DMS53 treated with DMSO at 0.1 percent for 48 hours (cell line): ENCODE results near the gene ATXN7L1.
"Not testable (repeated sequence)": the region's sequence is repeated elsewhere in the genome, so short reads cannot be mapped to it uniquely, and the experiment has no call there.

Experiments used
- DNase-seq: peaks from one replicate; lab custom pipeline; 2025; ENCODE audit not compliant: unreplicated experiment; lab: John Stamatoyannopoulos, UW

ATXN7L1 gene

GRCh38 chr7:105710720-105711119, 165.7 kb downstream of the ATXN7L1 start:
- not testable (repeated sequence) for DNase-seq

GRCh38 chr7:105708763-105709080, 167.7 kb downstream of the ATXN7L1 start:
- no peak for DNase-seq

DNA sequence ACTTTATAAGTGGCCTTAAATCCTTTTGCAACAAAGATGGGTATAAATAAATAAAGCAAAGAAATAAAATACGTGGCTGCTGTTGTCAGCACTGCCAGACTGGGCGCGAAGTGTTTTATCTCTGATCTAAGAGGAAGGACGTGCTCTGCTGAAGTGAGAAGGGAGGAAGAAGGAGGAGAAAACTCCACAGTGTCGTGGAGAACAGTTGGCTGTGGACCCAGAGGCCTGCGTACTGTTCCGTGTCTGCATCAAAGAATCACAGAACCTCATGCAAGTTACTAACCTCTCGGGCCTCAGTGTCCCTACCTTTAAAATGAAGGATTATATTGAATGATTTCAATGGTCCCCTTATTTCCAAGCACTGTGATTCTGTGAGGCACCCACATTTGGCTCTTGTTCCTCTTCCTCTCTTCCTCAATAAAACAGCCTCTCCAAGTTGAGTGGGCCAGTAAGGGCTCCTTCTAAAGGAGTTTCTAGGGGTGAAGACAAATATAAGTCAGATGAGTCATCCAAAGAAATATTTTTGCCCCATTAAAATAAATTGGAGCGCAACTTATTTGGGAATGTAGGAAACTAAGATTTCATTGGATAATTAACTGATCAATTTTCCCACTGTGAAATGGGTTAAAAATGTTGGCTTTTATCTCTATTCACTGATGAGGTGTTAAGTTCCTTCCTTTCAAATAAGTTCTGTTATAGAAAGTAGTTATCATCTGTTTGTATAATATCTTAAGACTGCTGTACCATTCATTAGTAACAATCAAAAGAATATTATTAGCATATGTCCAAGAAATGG, 168.2 kb downstream of the ATXN7L1 start:
- DNase-seq, result no peak

DNA sequence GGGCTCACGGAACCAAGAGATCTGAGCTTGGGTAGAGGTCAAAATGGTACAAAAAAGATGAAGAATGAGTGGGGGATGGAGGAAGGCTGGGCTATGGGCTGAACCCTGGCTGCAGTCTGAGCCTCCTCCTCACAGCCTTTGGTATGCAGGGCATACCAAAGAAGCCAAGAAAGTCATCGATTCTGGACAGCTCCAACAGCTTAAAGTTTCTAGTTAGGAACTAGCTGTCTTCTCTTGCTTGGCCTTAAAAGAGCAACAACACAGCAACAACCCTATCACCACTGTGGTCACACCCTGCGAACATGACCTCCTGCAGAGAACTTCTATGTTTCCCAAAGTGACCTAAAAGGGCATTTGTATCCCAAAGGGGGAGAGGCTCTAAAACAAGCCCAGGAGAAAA, 169.0 kb downstream of the ATXN7L1 start:
- DNase-seq, result no peak

- no peak for DNase-seq
These were observed 171.0 kb downstream of the ATXN7L1 start for GRCh38 chr7:105705427-105705826.

- no peak for DNase-seq
These were observed 173.0 kb downstream of the ATXN7L1 start for GRCh38 chr7:105703207-105703930.

- no peak for DNase-seq
These were observed 176.7 kb downstream of the ATXN7L1 start for GRCh38 chr7:105699568-105700236.

DNA sequence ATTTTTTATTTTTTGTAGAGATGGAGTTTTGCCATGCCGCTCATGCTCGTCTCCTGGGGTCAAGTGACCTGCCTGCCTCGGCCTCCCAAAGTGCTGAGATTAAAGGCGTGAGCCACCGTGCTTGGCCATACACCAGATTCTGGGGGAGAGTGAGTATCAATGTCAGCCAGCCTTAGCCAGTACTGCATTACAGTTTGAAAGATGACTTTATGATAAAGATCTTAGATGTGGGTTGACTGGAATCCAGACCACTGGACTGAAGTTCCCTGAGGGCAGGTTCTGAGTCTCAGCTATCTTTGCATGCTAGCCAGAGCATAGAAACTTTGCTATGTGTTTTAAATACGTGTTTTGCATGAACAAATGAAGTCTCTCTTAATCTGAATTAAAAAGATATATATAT, 177.9 kb downstream of the ATXN7L1 start:
- DNase-seq, result no peak

- no peak for DNase-seq
These were observed 178.6 kb downstream of the ATXN7L1 start for GRCh38 chr7:105697753-105698152.

- not testable (repeated sequence) for DNase-seq
These were observed 179.2 kb downstream of the ATXN7L1 start for GRCh38 chr7:105697169-105697568.

DNA sequence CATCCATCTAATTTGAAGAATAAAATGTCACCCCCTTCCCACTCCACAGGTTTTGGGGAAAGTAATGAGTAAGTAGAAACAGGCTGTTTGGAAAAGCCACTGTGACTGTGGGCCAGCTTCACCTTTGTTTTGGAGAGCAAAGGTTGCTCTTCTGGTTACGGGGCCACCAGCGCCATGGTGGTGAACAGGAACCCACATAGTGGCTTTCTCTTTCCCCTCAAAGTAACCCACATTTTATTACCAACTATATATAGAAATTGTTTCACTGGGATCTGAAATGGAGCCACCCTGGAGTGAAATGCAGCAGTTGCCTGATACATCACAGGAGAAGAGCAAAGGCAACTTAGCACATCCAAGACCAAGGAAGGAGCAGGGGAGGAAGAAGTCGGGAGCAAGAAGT, 182.8 kb downstream of the ATXN7L1 start:
- no peak for DNase-seq

- peak; percentile 81 for DNase-seq
These were observed 184.5 kb downstream of the ATXN7L1 start for GRCh38 chr7:105691680-105692564.

GRCh38 chr7:105691082-105691679, 185.2 kb downstream of the ATXN7L1 start:
- no peak for DNase-seq

- no peak for DNase-seq
These were observed 186.0 kb downstream of the ATXN7L1 start for GRCh38 chr7:105690325-105690945.

DNA sequence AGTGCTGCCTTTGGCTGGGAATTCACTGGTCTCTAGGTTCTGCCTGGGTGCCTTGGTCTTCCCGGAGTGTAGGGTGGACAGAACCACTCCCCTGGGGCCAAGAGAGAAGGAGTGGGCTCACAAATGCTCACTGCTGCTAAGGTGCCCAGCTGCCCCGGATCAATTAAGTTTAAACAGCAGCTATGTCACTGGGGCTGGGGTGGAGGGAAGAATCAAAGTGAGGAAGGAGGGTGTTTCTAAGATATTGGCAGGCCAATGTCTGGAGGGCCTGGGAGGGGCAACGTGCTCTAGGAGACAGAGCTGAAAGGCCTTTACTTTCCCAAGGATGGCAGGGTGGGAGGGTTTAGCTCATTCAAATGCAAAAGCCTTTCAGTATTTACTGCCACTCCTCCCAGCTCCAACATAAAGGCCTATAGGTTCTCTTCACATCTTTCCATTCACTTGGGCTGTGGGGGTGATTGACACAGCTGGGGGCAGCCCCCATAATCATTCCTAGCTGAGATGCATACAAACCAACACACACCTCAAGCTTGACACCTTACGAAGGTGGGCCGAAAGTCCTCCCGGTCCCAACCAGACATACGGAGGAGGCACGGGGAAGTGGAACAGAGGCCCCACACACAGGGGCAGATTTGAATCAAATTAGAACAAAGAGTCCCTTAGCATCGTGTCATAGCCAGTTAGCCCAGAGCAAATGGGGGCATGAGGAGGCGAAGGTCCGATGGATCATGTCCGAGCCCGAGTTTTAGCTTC, 187.2 kb downstream of the ATXN7L1 start:
- no peak for DNase-seq

DNA sequence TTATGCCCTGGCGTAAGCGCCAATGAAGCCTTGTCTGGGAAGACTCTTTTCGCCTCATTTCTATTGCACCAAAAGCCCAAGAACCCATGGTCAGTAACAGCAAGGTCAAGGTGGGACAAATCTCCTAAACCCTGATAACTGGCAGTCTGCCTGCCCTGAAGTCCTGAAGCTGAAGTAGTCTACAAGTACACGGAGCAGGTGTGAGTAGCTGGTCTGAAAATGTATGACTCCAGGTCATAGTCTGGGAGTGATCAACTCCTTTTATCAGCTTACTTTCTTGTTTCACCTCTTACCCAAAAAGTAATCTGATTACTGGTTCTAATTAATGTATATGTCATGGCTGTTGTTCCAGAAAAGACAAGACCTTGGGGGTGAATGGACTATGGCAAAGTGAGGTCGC, 187.8 kb downstream of the ATXN7L1 start:
- no peak for DNase-seq

GRCh38 chr7:105685161-105685560, 191.2 kb downstream of the ATXN7L1 start:
- DNase-seq, result peak; percentile 21

DNA sequence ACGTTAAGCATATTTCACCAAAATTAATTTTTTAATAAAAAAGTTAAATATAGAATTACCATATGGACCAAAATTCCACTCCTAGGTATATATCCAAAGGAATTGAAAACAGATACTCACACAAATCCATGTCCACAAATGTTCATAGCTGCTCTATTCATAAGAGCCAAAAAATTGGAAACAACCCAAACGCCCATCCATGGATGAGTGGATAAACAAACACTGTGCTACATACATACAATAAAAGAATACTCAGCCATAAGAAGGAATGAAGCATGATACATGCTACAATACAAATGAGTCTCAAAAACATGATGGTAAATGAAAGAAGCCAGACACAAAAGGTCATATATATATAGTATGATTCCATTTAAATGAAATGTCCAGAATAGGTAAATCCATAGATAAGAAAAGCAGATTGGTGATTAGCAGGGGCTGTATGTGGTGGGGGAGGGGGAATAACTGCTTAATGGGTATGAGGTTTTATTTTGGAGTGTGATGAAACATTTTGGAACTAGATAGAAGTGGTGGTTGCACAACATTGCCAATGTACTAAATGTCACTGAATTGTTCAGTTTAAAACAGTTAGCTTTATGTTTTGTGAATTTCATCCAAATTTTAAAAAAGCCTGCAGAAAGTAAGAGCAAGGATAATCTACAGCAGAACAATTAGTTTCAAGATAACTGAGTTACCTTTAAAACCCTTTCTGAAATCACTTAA, 193.9 kb downstream of the ATXN7L1 start:
- DNase-seq, result peak; percentile 67
